ENCODE measurements around the gene KCNK6. TPM values are rescaled to one million over a fixed set of nuclear protein-coding genes. Genes with fewer than 3 reads are reported as not detected.

Gene KCNK6
- total RNA-seq, 1 donor from 2014 or later = 0.43 TPM

DNA sequence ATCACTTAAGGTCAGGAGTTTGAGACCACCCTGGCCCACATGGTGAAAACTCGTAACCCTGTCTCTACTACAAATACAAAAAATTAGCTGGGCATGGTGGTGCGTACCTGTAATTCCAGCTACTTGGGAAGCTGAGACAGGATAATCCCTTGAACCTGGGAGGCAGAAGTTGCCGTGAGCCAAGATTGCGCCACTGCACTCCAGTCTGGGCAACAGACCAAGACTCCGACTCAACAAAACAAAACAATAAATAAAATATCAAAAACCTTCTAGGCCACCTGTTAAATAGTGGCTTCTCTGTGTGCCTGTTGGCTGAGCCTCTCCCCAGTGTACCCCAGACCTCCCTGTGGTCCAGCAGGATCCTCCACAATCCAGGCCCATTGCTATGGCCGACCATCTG lies 51.4 kb downstream of the KCNK6 start:
- TF ChIP-seq, protein P1, sequence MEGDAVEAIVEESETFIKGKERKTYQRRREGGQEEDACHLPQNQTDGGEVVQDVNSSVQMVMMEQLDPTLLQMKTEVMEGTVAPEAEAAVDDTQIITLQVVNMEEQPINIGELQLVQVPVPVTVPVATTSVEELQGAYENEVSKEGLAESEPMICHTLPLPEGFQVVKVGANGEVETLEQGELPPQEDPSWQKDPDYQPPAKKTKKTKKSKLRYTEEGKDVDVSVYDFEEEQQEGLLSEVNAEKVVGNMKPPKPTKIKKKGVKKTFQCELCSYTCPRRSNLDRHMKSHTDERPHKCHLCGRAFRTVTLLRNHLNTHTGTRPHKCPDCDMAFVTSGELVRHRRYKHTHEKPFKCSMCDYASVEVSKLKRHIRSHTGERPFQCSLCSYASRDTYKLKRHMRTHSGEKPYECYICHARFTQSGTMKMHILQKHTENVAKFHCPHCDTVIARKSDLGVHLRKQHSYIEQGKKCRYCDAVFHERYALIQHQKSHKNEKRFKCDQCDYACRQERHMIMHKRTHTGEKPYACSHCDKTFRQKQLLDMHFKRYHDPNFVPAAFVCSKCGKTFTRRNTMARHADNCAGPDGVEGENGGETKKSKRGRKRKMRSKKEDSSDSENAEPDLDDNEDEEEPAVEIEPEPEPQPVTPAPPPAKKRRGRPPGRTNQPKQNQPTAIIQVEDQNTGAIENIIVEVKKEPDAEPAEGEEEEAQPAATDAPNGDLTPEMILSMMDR (IDR thresholded peaks at IDR 0.05; ENCODE audit: unreplicated experiment) = no peak
- H3K27ac Mint-ChIP-seq = no peak overlapping the region
- no peaks in the 10 kb centered on the region for H3K9me3 Mint-ChIP-seq (ENCODE audit: low read depth)
- no peak for DNase-seq (ENCODE audit: low spot score, unreplicated experiment)
- H3K27me3 Mint-ChIP-seq = peaks cover 23% of the 10 kb centered on the region
- no peak overlapping the region for H3K4me3 Mint-ChIP-seq (ENCODE audit: low read depth)
- H3K36me3 Mint-ChIP-seq (ENCODE audit: insufficient read depth) = peaks cover 1% of the 10 kb centered on the region
- H3K4me1 Mint-ChIP-seq (ENCODE audit: low read depth) = peaks cover 12% of the 10 kb centered on the region

DNA sequence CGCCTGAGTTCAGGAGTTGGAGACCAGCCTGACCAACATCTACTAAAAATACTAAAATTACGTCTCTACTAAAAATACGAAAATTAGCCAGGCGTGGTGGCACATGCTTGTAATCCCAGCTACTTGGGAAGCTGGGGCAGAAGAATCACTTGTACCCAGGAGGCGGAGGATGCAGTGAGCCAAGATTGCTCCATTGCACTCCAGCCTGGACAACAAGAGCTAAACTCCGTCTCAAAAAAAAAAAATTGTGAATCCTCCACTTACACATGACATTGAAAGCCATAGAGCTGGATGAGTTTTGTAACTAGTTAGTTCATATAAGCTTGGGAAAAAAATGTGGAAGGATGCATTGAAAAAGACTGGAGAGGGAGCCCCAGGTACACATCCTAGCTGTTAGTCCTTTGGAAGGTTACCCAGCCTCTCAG lies 54.3 kb downstream of the KCNK6 start:
- DNase-seq (ENCODE audit: low spot score, unreplicated experiment) = no peak
- H3K36me3 Mint-ChIP-seq (ENCODE audit: insufficient read depth) = peaks cover 1% of the 10 kb centered on the region
- H3K4me1 Mint-ChIP-seq (ENCODE audit: low read depth) = peaks cover 13% of the 10 kb centered on the region
- peak overlapping the region; percentile 97 for H3K27ac Mint-ChIP-seq
- peaks cover 21% of the 10 kb centered on the region for H3K27me3 Mint-ChIP-seq
- H3K9me3 Mint-ChIP-seq (ENCODE audit: low read depth) = no peaks in the 10 kb centered on the region
- peak overlapping the region; percentile 98 for H3K4me3 Mint-ChIP-seq (ENCODE audit: low read depth)
- TF ChIP-seq, protein P1 (IDR thresholded peaks at IDR 0.05; ENCODE audit: unreplicated experiment) = no peak

DNA sequence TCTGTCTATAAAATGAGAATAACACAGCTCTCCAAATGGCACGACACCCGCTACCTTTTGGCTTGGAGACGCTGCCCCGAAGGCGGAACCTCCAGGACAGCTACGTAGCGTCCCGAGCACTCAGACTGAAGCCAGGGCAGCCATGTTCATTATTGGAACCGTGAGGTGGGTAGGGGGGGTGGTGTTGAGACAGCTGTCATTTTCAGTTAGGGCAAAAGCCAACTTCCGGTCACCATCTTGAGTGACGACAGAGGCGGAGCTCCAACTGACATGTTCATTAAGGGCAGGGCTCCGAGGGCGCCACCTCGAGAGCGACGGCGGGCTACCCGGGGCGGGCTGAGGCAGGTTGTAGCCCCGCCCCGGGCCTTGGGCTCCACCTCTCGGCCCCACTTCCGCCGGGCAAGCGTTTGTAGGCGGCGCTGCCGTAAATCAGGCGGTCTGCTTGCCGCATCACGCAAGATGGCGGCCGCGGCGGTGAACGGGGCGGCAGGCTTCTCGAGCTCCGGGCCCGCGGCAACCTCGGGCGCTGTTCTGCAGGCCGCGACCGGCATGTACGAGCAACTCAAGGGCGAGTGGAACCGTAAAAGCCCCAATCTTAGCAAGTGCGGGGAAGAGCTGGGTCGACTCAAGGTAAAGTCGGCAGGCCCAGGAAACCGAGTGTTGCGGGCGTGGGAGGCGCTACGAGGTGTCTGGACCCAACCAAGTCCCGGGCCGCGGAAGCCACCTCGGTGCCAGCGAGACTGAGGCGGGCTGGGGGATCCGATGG lies 54.9 kb downstream of the KCNK6 start, which contains the start of gene PSMD8:
Gene PSMD8 (plus strand): TSS at position 240 of the 766 bp plus-strand sequence. CDS start 31 bp downstream, at position 271.
- peaks cover 13% of the 10 kb centered on the region for H3K4me1 Mint-ChIP-seq (ENCODE audit: low read depth)

DNA sequence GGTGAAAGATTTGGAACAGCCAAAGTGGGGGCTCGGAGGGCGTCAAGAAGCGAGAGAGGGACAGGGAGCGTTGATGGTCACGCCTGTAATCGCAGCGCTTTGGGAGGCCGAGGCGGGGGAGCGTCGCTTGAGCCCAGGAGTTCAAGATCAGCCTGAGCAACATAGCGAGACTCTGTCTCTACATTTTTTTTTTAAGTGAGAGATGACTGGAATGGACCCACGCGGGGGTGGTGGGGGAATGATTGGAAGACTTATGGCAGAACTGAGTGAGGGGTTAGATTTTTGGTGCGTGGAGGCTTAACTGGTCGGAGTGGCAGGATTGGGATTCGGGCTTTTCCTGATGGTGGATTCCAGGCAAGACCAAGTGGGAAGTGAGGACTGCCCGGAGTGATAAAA lies 55.5 kb downstream of the KCNK6 start:
- H3K27me3 Mint-ChIP-seq = peaks cover 16% of the 10 kb centered on the region
- peak overlapping the region; percentile 98 for H3K27ac Mint-ChIP-seq
- H3K4me1 Mint-ChIP-seq (ENCODE audit: low read depth) = peaks cover 13% of the 10 kb centered on the region
- TF ChIP-seq, protein P1 (IDR thresholded peaks at IDR 0.05; ENCODE audit: unreplicated experiment) = no peak
- no peaks in the 10 kb centered on the region for H3K9me3 Mint-ChIP-seq (ENCODE audit: low read depth)
- no peak for DNase-seq (ENCODE audit: low spot score, unreplicated experiment)
- H3K36me3 Mint-ChIP-seq (ENCODE audit: insufficient read depth) = peaks cover 4% of the 10 kb centered on the region
- peak overlapping the region; percentile 98 for H3K4me3 Mint-ChIP-seq (ENCODE audit: low read depth)

More for the DNA sequence above, 54.9 kb downstream of the KCNK6 start, which contains the start of gene PSMD8:
- Mint-ChIP-seq H3K27me3 (peaks cover 19% of the 10 kb centered on the region), H3K27ac (peak within 1 kb of the TSS; percentile 98), H3K9me3 (ENCODE audit: low read depth) (no peaks in the 10 kb centered on the region), H3K4me3 (ENCODE audit: low read depth) (peak within 1 kb of the TSS; percentile 98), H3K36me3 (ENCODE audit: insufficient read depth) (peaks cover 3% of the 10 kb centered on the region)
- TF ChIP-seq, protein P1 (IDR thresholded peaks at IDR 0.05; ENCODE audit: unreplicated experiment) = peak; percentile 42
- DNase-seq (ENCODE audit: low spot score, unreplicated experiment) = peak; percentile 94

DNA sequence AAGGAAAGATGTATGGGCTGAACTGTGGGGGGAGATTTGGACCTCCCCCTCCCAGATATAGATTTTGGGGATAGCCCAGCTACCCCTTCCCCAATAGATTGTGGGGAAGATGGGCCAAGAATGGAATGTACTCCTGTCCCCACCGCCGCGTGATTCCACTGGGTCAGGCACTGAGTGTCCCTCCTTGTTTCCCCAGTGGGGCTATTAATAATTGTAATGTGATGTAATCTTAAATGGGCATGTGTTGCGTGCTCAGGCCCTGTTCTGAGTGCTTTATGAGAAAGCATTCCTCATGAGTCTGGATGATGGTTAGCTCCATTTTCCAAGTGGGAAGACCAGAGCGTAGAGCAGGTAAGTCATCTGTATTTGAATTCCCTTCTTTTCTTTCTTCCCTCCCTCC lies 56.1 kb downstream of the KCNK6 start:
- H3K27me3 Mint-ChIP-seq = peaks cover 9% of the 10 kb centered on the region
- H3K27ac Mint-ChIP-seq = no peak overlapping the region
- TF ChIP-seq, protein P1 (IDR thresholded peaks at IDR 0.05; ENCODE audit: unreplicated experiment) = no peak
- peaks cover 13% of the 10 kb centered on the region for H3K4me1 Mint-ChIP-seq (ENCODE audit: low read depth)
- DNase-seq (ENCODE audit: low spot score, unreplicated experiment) = no peak
- H3K36me3 Mint-ChIP-seq (ENCODE audit: insufficient read depth) = peaks cover 6% of the 10 kb centered on the region
- peak overlapping the region; percentile 98 for H3K4me3 Mint-ChIP-seq (ENCODE audit: low read depth)
- H3K9me3 Mint-ChIP-seq (ENCODE audit: low read depth) = no peaks in the 10 kb centered on the region

Data from progenitor cell of endocrine pancreas (in vitro differentiated cells).